ENCODE measurements around the gene KCND3.

DNA sequence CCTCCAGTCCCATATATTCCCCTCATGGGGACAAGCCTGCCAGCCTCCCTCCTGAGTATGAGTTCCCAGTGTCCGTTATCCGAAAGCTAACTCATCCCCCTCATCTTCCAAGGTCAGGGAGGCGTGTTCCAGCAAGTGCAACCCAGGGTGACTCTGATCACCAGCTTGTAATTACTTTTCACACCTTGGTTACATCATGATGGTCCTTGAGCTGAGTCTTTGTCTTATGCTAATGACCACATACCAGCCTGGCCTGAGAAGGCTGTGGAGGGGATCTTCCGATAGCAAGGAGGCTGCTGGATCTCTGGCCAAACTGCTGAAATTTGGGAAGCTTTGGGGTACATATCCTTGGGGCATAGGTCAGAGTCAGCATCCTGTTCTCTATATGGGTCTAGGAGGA, 134.2 kb downstream of the KCND3 start:
- TF ChIP-seq CTCF (IDR thresholded peaks at IDR 0.05; ENCODE audit: low read depth, low read length) (no peak), POLR2A (IDR thresholded peaks at IDR 0.05; ENCODE audit: extremely low read depth, insufficient read length) (no peak), MAX (IDR thresholded peaks at IDR 0.05; ENCODE audit: low read depth, low read length) (no peak)

Measured in NB4 (cell line).